ENCODE measurements around the gene ABCG8.

GRCh38 chr2:43887176-43887575 lies 48.4 kb downstream of the ABCG8 start:
- TF ChIP-seq POLR2A (IDR thresholded peaks at IDR 0.05): no peak
- TF ChIP-seq, protein P1, sequence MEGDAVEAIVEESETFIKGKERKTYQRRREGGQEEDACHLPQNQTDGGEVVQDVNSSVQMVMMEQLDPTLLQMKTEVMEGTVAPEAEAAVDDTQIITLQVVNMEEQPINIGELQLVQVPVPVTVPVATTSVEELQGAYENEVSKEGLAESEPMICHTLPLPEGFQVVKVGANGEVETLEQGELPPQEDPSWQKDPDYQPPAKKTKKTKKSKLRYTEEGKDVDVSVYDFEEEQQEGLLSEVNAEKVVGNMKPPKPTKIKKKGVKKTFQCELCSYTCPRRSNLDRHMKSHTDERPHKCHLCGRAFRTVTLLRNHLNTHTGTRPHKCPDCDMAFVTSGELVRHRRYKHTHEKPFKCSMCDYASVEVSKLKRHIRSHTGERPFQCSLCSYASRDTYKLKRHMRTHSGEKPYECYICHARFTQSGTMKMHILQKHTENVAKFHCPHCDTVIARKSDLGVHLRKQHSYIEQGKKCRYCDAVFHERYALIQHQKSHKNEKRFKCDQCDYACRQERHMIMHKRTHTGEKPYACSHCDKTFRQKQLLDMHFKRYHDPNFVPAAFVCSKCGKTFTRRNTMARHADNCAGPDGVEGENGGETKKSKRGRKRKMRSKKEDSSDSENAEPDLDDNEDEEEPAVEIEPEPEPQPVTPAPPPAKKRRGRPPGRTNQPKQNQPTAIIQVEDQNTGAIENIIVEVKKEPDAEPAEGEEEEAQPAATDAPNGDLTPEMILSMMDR (IDR thresholded peaks at IDR 0.05 in 4 of 5, conservative IDR thresholded peaks at IDR 0.05 in 1 of 5): no peak

All from gastrocnemius medialis (tissue), 4 donors.